ENCODE results near the gene LIPG. TPM values are rescaled to one million over a fixed set of nuclear protein-coding genes. Genes with fewer than 3 reads are reported as not detected.
"Not testable (repeated sequence)": the region's sequence is repeated elsewhere in the genome, so short reads cannot be mapped to it uniquely, and the experiment has no call there.

LIPG gene
- polyA plus RNA-seq, 1 donor from 2014 or later: 0.85 TPM

DNA sequence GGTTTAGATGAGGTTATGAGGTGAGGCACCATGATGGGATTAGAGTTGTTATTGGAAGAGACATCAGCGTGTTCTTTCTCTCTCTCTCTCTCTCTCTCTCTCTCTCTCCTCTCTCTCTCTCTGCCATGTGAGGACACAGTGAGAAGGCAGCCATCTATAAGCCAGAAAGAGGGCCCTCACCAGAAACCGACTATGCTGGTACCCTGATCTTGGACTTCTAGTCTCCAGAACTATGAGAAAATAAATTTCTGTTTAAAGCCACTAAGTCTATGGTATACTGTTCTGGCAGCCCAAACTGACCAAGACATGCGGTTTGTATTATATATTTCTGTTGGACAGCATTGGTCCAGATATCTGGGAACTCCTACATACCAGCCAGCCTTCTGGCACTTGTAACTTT lies 3.5 kb upstream of the LIPG start:
- Histone ChIP-seq H2AFZ (ENCODE audit: low read depth, low read length) (no peak overlapping the region), H3F3A (ENCODE audit: insufficient read depth, low read length, poor library complexity, severe bottlenecking) (no peaks in the 10 kb centered on the region), H4K20me1 (ENCODE audit: insufficient read depth) (no peaks in the 10 kb centered on the region), H3K9ac (ENCODE audit: low read length) (no peak overlapping the region), H3K4me3 (ENCODE audit: low read length) (no peak overlapping the region), H3K9me3 (ENCODE audit: low read length) (no peaks in the 10 kb centered on the region), H3K27ac (ENCODE audit: low read length) (no peak overlapping the region), H3K79me2 (replicated peaks; ENCODE audit: insufficient read depth, low read length) (no peaks in the 10 kb centered on the region), H3K4me2 (ENCODE audit: low read length) (no peak overlapping the region), H3K36me3 (ENCODE audit: insufficient read depth, low read length) (no peaks in the 10 kb centered on the region), H3K9me2 (ENCODE audit: insufficient read depth, low read length) (no peaks in the 10 kb centered on the region), H3K27me3 (ENCODE audit: insufficient read depth, low read depth, low read length) (peaks cover 34% of the 10 kb centered on the region)
- TF ChIP-seq POLR2AphosphoS5 (IDR thresholded peaks at IDR 0.05) (no peak), EZH2 (IDR thresholded peaks at IDR 0.05; ENCODE audit: borderline replicate concordance, insufficient read depth, low read length, poor library complexity, severe bottlenecking) (no peak), EP300 (conservative IDR thresholded peaks at IDR 0.05; ENCODE audit: poor library complexity, severe bottlenecking) (no peak), MXI1 (conservative IDR thresholded peaks at IDR 0.05; ENCODE audit: poor library complexity, severe bottlenecking) (no peak), RAD21 (conservative IDR thresholded peaks at IDR 0.05) (no peak), SMC3 (conservative IDR thresholded peaks at IDR 0.05; ENCODE audit: poor library complexity) (no peak), TAF1 (IDR thresholded peaks at IDR 0.05; ENCODE audit: low read depth) (no peak)
- TF ChIP-seq, protein P1, sequence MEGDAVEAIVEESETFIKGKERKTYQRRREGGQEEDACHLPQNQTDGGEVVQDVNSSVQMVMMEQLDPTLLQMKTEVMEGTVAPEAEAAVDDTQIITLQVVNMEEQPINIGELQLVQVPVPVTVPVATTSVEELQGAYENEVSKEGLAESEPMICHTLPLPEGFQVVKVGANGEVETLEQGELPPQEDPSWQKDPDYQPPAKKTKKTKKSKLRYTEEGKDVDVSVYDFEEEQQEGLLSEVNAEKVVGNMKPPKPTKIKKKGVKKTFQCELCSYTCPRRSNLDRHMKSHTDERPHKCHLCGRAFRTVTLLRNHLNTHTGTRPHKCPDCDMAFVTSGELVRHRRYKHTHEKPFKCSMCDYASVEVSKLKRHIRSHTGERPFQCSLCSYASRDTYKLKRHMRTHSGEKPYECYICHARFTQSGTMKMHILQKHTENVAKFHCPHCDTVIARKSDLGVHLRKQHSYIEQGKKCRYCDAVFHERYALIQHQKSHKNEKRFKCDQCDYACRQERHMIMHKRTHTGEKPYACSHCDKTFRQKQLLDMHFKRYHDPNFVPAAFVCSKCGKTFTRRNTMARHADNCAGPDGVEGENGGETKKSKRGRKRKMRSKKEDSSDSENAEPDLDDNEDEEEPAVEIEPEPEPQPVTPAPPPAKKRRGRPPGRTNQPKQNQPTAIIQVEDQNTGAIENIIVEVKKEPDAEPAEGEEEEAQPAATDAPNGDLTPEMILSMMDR (IDR thresholded peaks at IDR 0.05; ENCODE audit: poor library complexity, severe bottlenecking): no peak
- TF ChIP-seq, protein P2, sequence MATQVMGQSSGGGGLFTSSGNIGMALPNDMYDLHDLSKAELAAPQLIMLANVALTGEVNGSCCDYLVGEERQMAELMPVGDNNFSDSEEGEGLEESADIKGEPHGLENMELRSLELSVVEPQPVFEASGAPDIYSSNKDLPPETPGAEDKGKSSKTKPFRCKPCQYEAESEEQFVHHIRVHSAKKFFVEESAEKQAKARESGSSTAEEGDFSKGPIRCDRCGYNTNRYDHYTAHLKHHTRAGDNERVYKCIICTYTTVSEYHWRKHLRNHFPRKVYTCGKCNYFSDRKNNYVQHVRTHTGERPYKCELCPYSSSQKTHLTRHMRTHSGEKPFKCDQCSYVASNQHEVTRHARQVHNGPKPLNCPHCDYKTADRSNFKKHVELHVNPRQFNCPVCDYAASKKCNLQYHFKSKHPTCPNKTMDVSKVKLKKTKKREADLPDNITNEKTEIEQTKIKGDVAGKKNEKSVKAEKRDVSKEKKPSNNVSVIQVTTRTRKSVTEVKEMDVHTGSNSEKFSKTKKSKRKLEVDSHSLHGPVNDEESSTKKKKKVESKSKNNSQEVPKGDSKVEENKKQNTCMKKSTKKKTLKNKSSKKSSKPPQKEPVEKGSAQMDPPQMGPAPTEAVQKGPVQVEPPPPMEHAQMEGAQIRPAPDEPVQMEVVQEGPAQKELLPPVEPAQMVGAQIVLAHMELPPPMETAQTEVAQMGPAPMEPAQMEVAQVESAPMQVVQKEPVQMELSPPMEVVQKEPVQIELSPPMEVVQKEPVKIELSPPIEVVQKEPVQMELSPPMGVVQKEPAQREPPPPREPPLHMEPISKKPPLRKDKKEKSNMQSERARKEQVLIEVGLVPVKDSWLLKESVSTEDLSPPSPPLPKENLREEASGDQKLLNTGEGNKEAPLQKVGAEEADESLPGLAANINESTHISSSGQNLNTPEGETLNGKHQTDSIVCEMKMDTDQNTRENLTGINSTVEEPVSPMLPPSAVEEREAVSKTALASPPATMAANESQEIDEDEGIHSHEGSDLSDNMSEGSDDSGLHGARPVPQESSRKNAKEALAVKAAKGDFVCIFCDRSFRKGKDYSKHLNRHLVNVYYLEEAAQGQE (IDR thresholded peaks at IDR 0.05; ENCODE audit: borderline replicate concordance): no peak

DNA sequence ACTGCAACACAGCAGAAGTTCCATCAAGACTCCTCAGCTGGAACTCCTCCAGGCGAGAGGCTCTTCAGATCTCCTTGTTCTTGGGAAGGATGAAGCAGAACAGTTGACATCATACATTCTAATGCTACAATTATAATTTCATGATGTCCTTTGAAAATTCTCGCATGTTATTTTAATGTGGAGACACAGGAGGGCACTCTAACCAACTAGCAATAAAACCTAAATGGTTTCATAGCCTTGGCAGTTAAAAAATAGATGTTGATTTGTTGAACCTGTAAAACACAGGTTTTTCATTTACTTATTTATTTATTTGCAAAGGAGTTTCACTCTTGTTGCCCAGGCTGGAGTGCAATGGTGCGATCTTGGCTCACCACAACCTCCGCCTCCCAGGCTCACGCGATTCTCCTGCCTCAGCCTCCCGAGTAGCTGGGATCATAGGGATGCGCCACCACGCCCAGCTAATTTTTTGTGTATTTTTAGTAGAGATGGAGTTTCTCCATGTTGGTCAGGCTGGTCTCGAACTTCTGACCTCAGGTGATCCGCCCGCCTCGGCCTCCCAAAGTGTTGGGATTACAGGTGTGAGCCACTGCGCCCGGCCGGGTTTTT lies 2.4 kb upstream of the LIPG start:
- H3K79me2 ChIP-seq (replicated peaks; ENCODE audit: insufficient read depth, low read length); H3K36me3 ChIP-seq (ENCODE audit: insufficient read depth, low read length); H3K9me2 ChIP-seq (ENCODE audit: insufficient read depth, low read length); H4K20me1 ChIP-seq (ENCODE audit: insufficient read depth); H2AFZ ChIP-seq (ENCODE audit: low read depth, low read length); H3K4me3 ChIP-seq (ENCODE audit: low read length); H3K4me2 ChIP-seq (ENCODE audit: low read length); H3K9ac ChIP-seq (ENCODE audit: low read length); H3K27ac ChIP-seq (ENCODE audit: low read length); H3F3A ChIP-seq (ENCODE audit: insufficient read depth, low read length, poor library complexity, severe bottlenecking); H3K9me3 ChIP-seq (ENCODE audit: low read length): not testable (repeated sequence)
- H3K27me3 ChIP-seq (ENCODE audit: insufficient read depth, low read depth, low read length): peaks cover 34% of the 10 kb centered on the region
- peak; percentile 79 for TF ChIP-seq RAD21 (conservative IDR thresholded peaks at IDR 0.05)
- TF ChIP-seq SMC3 (conservative IDR thresholded peaks at IDR 0.05; ENCODE audit: poor library complexity): peak; percentile 84
- TF ChIP-seq, protein P1 (IDR thresholded peaks at IDR 0.05; ENCODE audit: poor library complexity, severe bottlenecking): peak; percentile 80
